Upper lobe of right lung (tissue), 1 donor: ENCODE results near the gene HDDC3. TPM values are rescaled to one million over a fixed set of nuclear protein-coding genes. Genes with fewer than 3 reads are reported as not detected.

Source experiments
- ATAC-seq: fragments of 200-7000 bp; cut with Tn5 transposase; one replicate; pipeline ENCODE4 v1.9.1; 2020; ENCODE audit warnings: mild to moderate bottlenecking, moderate library complexity
- DNase-seq: peaks from one replicate; pipeline ENCODE4 v3.0.0-alpha.2; 2020
- H3K27ac ChIP-seq: fragments of 200-600 bp; one replicate; pipeline ENCODE4 v1.8.0; 2022
- H3K27me3 ChIP-seq: fragments of 200-600 bp; one replicate; pipeline ENCODE4 v1.8.0; 2022; ENCODE audit warnings: mild to moderate bottlenecking
- H3K36me3 ChIP-seq: fragments of 200-600 bp; one replicate; pipeline ENCODE4 v1.8.0; 2022
- H3K4me1 ChIP-seq: fragments of 200-600 bp; one replicate; pipeline ENCODE4 v1.8.0; 2022
- H3K4me3 ChIP-seq: fragments of 200-600 bp; one replicate; pipeline ENCODE4 v1.8.0; 2022; ENCODE audit warnings: mild to moderate bottlenecking
- H3K9me3 ChIP-seq: fragments of 200-600 bp; one replicate; pipeline ENCODE4 v1.8.0; 2022
- CTCF ChIP-seq: fragments of 200-600 bp; IDR thresholded peaks from one replicate; pipeline ENCODE4 v1.8.0; 2022; ENCODE audit warnings: antibody characterized with exemption
- intact Hi-C: fragments of 100-400 bp; cut with DNase I; formaldehyde crosslinking; loops from one replicate; pipeline ENCODE4 v1.11.0; 2022
- total RNA-seq: library from RNA; stranded (reverse); fragmentation: NEBNext Ultra II Directional; extraction: Animal tissue kit (Norgen Biotek cat#: 25700); gene quantifications from one replicate; pipeline ENCODE4 v1.2.1, GENCODE V29; 2021
- donor health status: DM: no; HTN: yes; CAD: no; lungs with severe emphysema.

Gene HDDC3
- total RNA-seq, 1 donor from 2014 or later: 12.4 TPM

DNA sequence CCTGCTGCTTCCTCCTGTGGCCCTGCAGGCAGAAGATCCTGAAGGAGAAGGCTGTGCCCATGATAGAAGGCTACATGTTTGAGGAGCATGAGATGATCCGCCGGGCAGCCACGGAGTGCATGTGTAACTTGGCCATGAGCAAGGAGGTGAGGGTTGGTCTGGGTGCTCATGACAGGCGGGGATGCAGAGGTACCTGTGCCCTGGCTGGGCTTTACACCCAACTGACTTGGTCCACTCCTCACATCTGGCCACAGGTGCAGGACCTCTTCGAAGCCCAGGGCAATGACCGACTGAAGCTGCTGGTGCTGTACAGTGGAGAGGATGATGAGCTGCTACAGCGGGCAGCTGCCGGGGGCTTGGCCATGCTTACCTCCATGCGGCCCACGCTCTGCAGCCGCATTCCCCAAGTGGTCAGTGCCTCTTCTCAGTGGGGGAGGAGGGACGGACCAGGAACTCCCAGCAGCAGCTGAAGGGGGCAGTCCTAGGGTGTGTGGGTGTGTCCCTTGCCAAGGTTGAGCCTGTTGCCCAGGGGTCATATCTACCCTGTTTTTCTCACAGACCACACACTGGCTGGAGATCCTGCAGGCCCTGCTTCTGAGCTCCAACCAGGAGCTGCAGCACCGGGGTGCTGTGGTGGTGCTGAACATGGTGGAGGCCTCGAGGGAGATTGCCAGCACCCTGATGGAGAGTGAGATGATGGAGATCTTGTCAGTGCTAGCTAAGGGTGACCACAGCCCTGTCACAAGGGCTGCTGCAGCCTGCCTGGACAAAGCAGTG, 20.7 kb upstream of the HDDC3 start:
- Histone ChIP-seq H3K27ac (no peak overlapping the region), H3K4me1 (peaks cover 21% of the 10 kb centered on the region), H3K4me3 (no peak overlapping the region), H3K27me3 (no peaks in the 10 kb centered on the region), H3K36me3 (peaks cover 52% of the 10 kb centered on the region), H3K9me3 (no peaks in the 10 kb centered on the region)
- TF ChIP-seq CTCF: no peak
- no peak for DNase-seq
- intact Hi-C loops: no loop called here
- no peak for ATAC-seq

DNA sequence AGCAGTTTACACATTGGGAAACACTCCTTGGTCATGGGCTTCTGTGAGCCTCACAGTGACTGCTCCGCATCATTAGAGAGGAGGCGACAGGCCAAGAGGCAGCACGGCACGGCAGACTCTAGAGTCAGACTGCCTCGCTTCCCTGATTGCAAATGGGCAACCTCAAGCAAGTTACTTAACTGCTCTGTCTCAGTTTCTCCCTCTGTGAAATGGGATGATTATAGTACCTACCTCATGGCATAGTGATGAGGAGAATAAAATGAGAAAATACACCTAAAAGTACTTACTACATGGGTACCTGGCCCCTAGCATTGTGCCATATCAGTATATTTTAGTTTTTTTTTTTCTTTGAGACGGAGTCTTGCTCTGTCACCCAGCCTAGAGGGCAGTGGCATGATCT, 18.3 kb upstream of the HDDC3 start:
- Histone ChIP-seq H3K36me3 (peaks cover 76% of the 10 kb centered on the region), H3K27ac (no peak overlapping the region), H3K9me3 (no peaks in the 10 kb centered on the region), H3K4me3 (no peak overlapping the region), H3K4me1 (peaks cover 8% of the 10 kb centered on the region), H3K27me3 (no peaks in the 10 kb centered on the region)
- DNase-seq (no peak), ATAC-seq (no peak)
- intact Hi-C loops: no loop called here
- TF ChIP-seq CTCF: no peak

DNA sequence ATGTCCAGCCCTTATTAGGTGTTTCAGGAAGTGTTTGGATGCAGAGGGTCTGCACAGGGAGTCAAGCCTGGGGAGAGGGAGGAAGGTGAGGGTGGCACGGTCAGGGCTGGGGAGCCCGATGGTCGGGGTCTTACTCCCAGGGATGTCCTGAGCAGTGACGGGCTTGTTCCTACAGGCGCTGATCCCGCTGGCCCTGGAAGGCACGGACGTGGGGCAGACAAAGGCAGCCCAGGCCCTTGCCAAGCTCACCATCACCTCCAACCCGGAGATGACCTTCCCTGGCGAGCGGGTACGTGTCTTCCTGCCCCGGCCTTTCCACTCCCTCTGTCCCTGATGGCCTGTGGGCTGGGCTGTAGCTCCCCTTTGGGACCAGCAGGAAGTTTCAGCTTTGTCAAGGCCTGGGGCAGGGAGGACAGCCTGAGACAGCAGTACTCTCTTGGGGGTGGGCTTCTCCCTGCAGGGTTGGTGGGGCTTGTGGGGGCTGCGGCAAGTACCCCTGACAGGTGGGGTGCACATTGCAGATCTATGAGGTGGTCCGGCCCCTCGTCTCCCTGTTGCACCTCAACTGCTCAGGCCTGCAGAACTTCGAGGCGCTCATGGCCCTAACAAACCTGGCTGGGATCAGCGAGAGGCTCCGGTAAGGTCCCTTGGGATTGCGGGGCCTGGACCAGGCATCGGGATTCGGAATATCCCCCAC, 17.8 kb upstream of the HDDC3 start:
- Histone ChIP-seq H3K9me3 (no peaks in the 10 kb centered on the region), H3K4me1 (peaks cover 3% of the 10 kb centered on the region), H3K4me3 (no peak overlapping the region), H3K27me3 (no peaks in the 10 kb centered on the region), H3K27ac (no peak overlapping the region), H3K36me3 (peaks cover 81% of the 10 kb centered on the region)
- intact Hi-C loops: no loop called here
- no peak for TF ChIP-seq CTCF
- no peak for ATAC-seq
- no peak for DNase-seq

GRCh38 chr15:90948506-90948905, 16.2 kb upstream of the HDDC3 start:
- Histone ChIP-seq H3K4me1 (no peaks in the 10 kb centered on the region), H3K36me3 (peaks cover 96% of the 10 kb centered on the region), H3K9me3 (no peaks in the 10 kb centered on the region), H3K4me3 (no peak overlapping the region), H3K27ac (no peak overlapping the region), H3K27me3 (no peaks in the 10 kb centered on the region)
- no peak for TF ChIP-seq CTCF
- ATAC-seq (no peak), DNase-seq (no peak)
- intact Hi-C loops: no loop called here

GRCh38 chr15:90947577-90948357, 15.4 kb upstream of the HDDC3 start:
- DNase-seq (no peak), ATAC-seq (no peak)
- H3K27ac ChIP-seq: no peak overlapping the region
- intact Hi-C loops: no loop called here
- TF ChIP-seq CTCF: no peak
- H3K4me1 ChIP-seq: no peaks in the 10 kb centered on the region
- no peaks in the 10 kb centered on the region for H3K9me3 ChIP-seq
- no peak overlapping the region for H3K4me3 ChIP-seq
- H3K36me3 ChIP-seq: peaks cover 96% of the 10 kb centered on the region
- H3K27me3 ChIP-seq: no peaks in the 10 kb centered on the region
